ENCODE measurements around the gene HEPH.

Gene HEPH

GRCh38 chrX:66142351-66142750 lies 21.7 kb upstream of the HEPH start:
- TF ChIP-seq CTCF (conservative IDR thresholded peaks at IDR 0.05; ENCODE audit: low read depth, low read length) = no peak
- Histone ChIP-seq H3K9ac (no peak overlapping the region), H3K4me1 (ENCODE audit: low read depth, poor library complexity, severe bottlenecking) (no peaks in the 10 kb centered on the region), H4K20me1 (ENCODE audit: insufficient read depth) (no peaks in the 10 kb centered on the region), H3K36me3 (ENCODE audit: insufficient read depth) (no peaks in the 10 kb centered on the region), H3K27me3 (ENCODE audit: insufficient read depth, low read depth) (no peaks in the 10 kb centered on the region), H3K4me2 (no peak overlapping the region), H2AFZ (ENCODE audit: low read depth) (no peak overlapping the region), H3K4me3 (IDR thresholded peaks at IDR 0.05; ENCODE audit: insufficient read depth, low read depth, low read length) (no peak overlapping the region), H3K79me2 (ENCODE audit: insufficient read depth, low read depth) (no peaks in the 10 kb centered on the region), H3K27ac (no peak overlapping the region)

- H3K27ac ChIP-seq = no peak overlapping the region
- H4K20me1 ChIP-seq (ENCODE audit: insufficient read depth) = no peaks in the 10 kb centered on the region
- no peak for TF ChIP-seq CTCF (conservative IDR thresholded peaks at IDR 0.05; ENCODE audit: low read depth, low read length)
- H3K79me2 ChIP-seq (ENCODE audit: insufficient read depth, low read depth) = no peaks in the 10 kb centered on the region
- no peak overlapping the region for H3K9ac ChIP-seq
- H3K4me2 ChIP-seq = no peak overlapping the region
- no peak overlapping the region for H2AFZ ChIP-seq (ENCODE audit: low read depth)
- H3K36me3 ChIP-seq (ENCODE audit: insufficient read depth) = no peaks in the 10 kb centered on the region
- no peaks in the 10 kb centered on the region for H3K4me1 ChIP-seq (ENCODE audit: low read depth, poor library complexity, severe bottlenecking)
- no peaks in the 10 kb centered on the region for H3K27me3 ChIP-seq (ENCODE audit: insufficient read depth, low read depth)
- no peak overlapping the region for H3K4me3 ChIP-seq (IDR thresholded peaks at IDR 0.05; ENCODE audit: insufficient read depth, low read depth, low read length)
Measured at GRCh38 chrX:66144258-66144657, 19.8 kb upstream of the HEPH start.

- no peaks in the 10 kb centered on the region for H3K79me2 ChIP-seq (ENCODE audit: insufficient read depth, low read depth)
- TF ChIP-seq CTCF (conservative IDR thresholded peaks at IDR 0.05; ENCODE audit: low read depth, low read length) = no peak
- H3K9ac ChIP-seq = no peak overlapping the region
- no peak overlapping the region for H3K4me2 ChIP-seq
- no peaks in the 10 kb centered on the region for H4K20me1 ChIP-seq (ENCODE audit: insufficient read depth)
- H3K4me3 ChIP-seq (IDR thresholded peaks at IDR 0.05; ENCODE audit: insufficient read depth, low read depth, low read length) = no peak overlapping the region
- H3K27me3 ChIP-seq (ENCODE audit: insufficient read depth, low read depth) = no peaks in the 10 kb centered on the region
- no peaks in the 10 kb centered on the region for H3K36me3 ChIP-seq (ENCODE audit: insufficient read depth)
- no peaks in the 10 kb centered on the region for H3K4me1 ChIP-seq (ENCODE audit: low read depth, poor library complexity, severe bottlenecking)
- no peak overlapping the region for H3K27ac ChIP-seq
- H2AFZ ChIP-seq (ENCODE audit: low read depth) = no peak overlapping the region
Measured at GRCh38 chrX:66149519-66149918, 14.5 kb upstream of the HEPH start.

- TF ChIP-seq CTCF (conservative IDR thresholded peaks at IDR 0.05; ENCODE audit: low read depth, low read length) = no peak
- no peak overlapping the region for H3K4me3 ChIP-seq (IDR thresholded peaks at IDR 0.05; ENCODE audit: insufficient read depth, low read depth, low read length)
Measured at GRCh38 chrX:66150163-66150562, 13.9 kb upstream of the HEPH start.

More at GRCh38 chrX:66150163-66150562, 13.9 kb upstream of the HEPH start:
- Histone ChIP-seq H2AFZ (ENCODE audit: low read depth) (no peak overlapping the region), H3K27me3 (ENCODE audit: insufficient read depth, low read depth) (no peaks in the 10 kb centered on the region), H3K4me1 (ENCODE audit: low read depth, poor library complexity, severe bottlenecking) (no peaks in the 10 kb centered on the region), H3K36me3 (ENCODE audit: insufficient read depth) (no peaks in the 10 kb centered on the region), H3K9ac (no peak overlapping the region), H4K20me1 (ENCODE audit: insufficient read depth) (no peaks in the 10 kb centered on the region), H3K79me2 (ENCODE audit: insufficient read depth, low read depth) (no peaks in the 10 kb centered on the region), H3K27ac (no peak overlapping the region), H3K4me2 (no peak overlapping the region)
